ENCODE results near the gene GLRX.

GRCh38 chr5:95770830-95771708, 51.5 kb downstream of the GLRX start:
- TF ChIP-seq CTCF (IDR thresholded peaks at IDR 0.05; ENCODE audit: low read length) (no peak), EZH2 (IDR thresholded peaks at IDR 0.05; ENCODE audit: borderline replicate concordance, low read length) (no peak)
